ENCODE measurements around the gene NRXN3.

The NRXN3 gene

GRCh38 chr14:79690960-79691359, 1520.8 kb downstream of the NRXN3 start:
- DNase-seq (ENCODE audit: low read depth), result no peak
- TF ChIP-seq, protein P1, sequence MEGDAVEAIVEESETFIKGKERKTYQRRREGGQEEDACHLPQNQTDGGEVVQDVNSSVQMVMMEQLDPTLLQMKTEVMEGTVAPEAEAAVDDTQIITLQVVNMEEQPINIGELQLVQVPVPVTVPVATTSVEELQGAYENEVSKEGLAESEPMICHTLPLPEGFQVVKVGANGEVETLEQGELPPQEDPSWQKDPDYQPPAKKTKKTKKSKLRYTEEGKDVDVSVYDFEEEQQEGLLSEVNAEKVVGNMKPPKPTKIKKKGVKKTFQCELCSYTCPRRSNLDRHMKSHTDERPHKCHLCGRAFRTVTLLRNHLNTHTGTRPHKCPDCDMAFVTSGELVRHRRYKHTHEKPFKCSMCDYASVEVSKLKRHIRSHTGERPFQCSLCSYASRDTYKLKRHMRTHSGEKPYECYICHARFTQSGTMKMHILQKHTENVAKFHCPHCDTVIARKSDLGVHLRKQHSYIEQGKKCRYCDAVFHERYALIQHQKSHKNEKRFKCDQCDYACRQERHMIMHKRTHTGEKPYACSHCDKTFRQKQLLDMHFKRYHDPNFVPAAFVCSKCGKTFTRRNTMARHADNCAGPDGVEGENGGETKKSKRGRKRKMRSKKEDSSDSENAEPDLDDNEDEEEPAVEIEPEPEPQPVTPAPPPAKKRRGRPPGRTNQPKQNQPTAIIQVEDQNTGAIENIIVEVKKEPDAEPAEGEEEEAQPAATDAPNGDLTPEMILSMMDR (conservative IDR thresholded peaks at IDR 0.05; ENCODE audit: low read depth, low read length), result no peak
- H3K4me3 ChIP-seq (ENCODE audit: low read length), result no peak overlapping the region

GRCh38 chr14:79693935-79694334, 1523.8 kb downstream of the NRXN3 start:
- TF ChIP-seq, protein P1 (conservative IDR thresholded peaks at IDR 0.05; ENCODE audit: low read depth, low read length), result no peak
- H3K4me3 ChIP-seq (ENCODE audit: low read length), result no peak overlapping the region
- DNase-seq (ENCODE audit: low read depth), result no peak

- TF ChIP-seq, protein P1 (conservative IDR thresholded peaks at IDR 0.05; ENCODE audit: low read depth, low read length), result no peak
- DNase-seq (ENCODE audit: low read depth), result no peak
- H3K4me3 ChIP-seq (ENCODE audit: low read length), result no peak overlapping the region
Observed at GRCh38 chr14:79695307-79695706, 1525.1 kb downstream of the NRXN3 start.

- peak; percentile 22 for DNase-seq (ENCODE audit: low read depth)
- no peak overlapping the region for H3K4me3 ChIP-seq (ENCODE audit: low read length)
- TF ChIP-seq, protein P1 (conservative IDR thresholded peaks at IDR 0.05; ENCODE audit: low read depth, low read length), result no peak
Observed at GRCh38 chr14:79698298-79698711, 1528.1 kb downstream of the NRXN3 start.

DNA sequence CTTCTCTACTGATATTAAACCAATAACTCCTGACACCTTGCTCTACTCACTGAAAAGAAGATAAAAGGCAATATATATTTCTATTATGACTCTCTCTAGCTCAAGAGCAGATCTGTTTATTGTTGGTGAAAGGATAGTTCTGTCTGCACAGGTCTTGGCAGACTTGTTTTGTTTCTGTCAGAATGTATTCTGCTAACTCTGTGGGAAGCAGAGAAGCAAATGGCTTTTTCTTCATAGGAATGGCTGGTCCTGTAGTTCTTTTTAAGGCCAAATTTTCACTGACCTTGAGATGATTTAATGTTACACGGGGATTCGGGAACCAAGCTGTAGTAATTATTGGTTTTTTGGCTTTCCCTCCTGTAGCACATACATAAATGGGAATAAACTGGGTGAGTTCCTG, 1529.0 kb downstream of the NRXN3 start:
- TF ChIP-seq, protein P1 (conservative IDR thresholded peaks at IDR 0.05; ENCODE audit: low read depth, low read length), result no peak
- no peak for DNase-seq (ENCODE audit: low read depth)

DNA sequence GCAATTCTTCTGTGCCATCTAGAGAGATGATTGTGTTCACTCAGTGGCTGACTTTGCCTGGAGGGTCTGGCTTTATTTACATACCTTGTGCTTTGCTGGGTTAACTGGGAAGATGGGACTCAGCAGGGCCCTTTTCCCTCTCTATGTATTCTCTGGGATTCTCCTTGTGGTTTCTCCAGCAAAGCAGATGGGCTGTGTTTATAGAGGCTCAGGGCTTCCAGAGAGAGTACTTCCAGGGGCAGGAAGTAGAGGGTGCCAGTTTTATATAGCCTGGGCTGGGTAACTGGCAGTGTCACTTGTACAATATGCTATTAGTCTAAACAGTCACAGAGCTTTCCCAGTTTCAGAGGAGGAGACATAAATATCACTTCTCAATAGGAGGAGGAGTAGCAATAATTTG, 1531.2 kb downstream of the NRXN3 start:
- TF ChIP-seq, protein P1 (conservative IDR thresholded peaks at IDR 0.05; ENCODE audit: low read depth, low read length), result no peak
- H3K4me3 ChIP-seq (ENCODE audit: low read length), result no peak overlapping the region
- no peak for DNase-seq (ENCODE audit: low read depth)

More for the DNA sequence above, 1529.0 kb downstream of the NRXN3 start:
- no peak overlapping the region for H3K4me3 ChIP-seq (ENCODE audit: low read length)

DNA sequence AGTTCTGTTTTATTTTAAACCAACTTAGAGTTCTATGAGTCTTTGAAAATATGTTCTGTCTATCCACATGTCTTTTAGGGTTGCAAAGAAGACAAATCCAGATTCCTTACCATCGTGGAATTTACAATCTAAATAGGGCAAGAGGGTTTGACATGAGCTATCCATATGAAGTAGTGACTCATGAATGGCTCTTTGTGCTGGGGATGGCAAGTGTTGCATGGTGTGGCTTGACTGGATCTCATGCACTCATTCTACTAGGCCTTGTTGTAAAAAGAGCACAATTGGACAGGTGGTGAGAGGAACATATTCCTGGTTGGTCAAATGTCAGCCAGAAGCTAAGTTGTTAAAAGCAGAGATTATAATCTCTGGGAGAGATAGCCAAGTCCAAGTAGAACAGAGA, 1532.0 kb downstream of the NRXN3 start:
- DNase-seq (ENCODE audit: low read depth), result no peak
- TF ChIP-seq, protein P1 (conservative IDR thresholded peaks at IDR 0.05; ENCODE audit: low read depth, low read length), result no peak
- H3K4me3 ChIP-seq (ENCODE audit: low read length), result no peak overlapping the region
